ENCODE results near the gene PRICKLE4. TPM values are rescaled to one million over a fixed set of nuclear protein-coding genes. Genes with fewer than 3 reads are reported as not detected.
A peak's percentile ranks its signal among the peaks of the same experiment; 100 is the strongest.

The PRICKLE4 gene
- total and polyA plus RNA-seq, 2 experiments from 2014 or later, result 9.3 to 22.5 TPM

DNA sequence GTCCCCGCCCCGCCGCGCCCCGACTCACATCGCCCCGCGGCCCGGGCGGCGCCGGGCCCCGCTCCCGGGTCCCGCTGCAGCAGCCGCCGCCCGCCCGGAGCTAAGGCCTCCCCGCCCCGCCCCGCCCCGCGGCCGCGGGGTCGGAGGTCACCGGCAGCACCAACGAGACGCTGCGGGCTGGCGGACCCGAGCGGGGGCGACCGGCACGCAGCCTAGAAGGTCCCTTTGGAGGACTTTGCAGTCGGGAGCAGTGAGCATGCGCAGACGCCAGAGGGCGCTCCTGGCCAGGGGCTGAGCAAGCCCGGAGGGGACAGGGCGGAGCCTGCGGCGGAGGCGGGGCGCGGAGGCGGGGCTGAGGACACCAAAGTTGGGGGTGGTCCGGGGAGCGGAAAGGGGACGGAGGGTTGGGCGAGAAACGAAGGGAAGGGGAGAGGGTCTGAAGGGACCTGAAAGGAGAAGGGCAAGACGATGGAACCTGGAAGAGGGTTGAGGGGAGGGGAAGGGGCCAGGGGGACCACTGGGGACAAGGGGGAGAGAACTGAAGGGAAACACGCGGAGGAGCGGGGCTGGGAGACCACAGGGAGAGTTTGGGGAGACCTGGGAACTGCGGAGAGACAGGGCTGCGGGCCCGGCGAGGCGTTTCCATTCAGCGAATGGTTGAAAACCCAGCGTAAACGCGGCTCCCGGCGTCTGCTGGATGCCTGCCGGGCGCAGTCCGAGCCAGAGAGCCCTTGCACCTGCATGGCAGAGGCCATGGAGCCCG lies 613 bp upstream of the PRICKLE4 start, which contains the start of gene FRS3:
Gene FRS3 (minus strand): TSS at position 113 of the 763 bp plus-strand sequence. CDS start 2,913 bp downstream, outside the sequence.
- H3K36me3 ChIP-seq, result peaks cover 5% of the 10 kb centered on the region
- peak within 1 kb of the TSS; percentile 75 for H3K27ac ChIP-seq
- H3K27me3 ChIP-seq, result no peaks in the 10 kb centered on the region
- peak; percentile 97 for DNase-seq (ENCODE audit: low read depth in 1 of 2, low spot score in 1 of 2)
- peak within 1 kb of the TSS; percentile 68 for H3K4me3 ChIP-seq
- peaks cover 15% of the 10 kb centered on the region for H3K4me1 ChIP-seq (ENCODE audit: low read depth)
- no peaks in the 10 kb centered on the region for H3K9me3 ChIP-seq (ENCODE audit: low read depth)
- TF ChIP-seq, protein P1, sequence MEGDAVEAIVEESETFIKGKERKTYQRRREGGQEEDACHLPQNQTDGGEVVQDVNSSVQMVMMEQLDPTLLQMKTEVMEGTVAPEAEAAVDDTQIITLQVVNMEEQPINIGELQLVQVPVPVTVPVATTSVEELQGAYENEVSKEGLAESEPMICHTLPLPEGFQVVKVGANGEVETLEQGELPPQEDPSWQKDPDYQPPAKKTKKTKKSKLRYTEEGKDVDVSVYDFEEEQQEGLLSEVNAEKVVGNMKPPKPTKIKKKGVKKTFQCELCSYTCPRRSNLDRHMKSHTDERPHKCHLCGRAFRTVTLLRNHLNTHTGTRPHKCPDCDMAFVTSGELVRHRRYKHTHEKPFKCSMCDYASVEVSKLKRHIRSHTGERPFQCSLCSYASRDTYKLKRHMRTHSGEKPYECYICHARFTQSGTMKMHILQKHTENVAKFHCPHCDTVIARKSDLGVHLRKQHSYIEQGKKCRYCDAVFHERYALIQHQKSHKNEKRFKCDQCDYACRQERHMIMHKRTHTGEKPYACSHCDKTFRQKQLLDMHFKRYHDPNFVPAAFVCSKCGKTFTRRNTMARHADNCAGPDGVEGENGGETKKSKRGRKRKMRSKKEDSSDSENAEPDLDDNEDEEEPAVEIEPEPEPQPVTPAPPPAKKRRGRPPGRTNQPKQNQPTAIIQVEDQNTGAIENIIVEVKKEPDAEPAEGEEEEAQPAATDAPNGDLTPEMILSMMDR (IDR thresholded peaks at IDR 0.05; ENCODE audit: low read depth, low read length), result peak; percentile 87

DNA sequence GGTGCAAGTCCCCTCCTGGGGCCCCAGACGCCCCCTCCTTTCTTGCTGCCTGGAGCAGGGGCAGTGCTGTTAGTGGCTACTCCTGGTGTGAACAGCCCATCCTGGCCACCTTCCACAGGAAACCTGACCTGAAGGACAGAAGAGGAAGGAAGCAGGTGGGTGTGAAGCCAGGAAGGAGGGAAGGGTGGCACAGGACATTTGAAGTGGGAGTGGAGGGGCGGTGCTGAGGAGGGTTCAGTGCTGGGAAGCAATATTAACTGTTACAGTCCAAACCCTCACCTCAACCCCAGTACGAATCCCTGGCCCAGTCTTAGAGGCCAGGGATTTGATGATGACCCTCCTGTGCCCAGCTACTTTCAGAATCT lies 766 bp downstream of the PRICKLE4 start:
- Histone ChIP-seq H3K27me3 (no peaks in the 10 kb centered on the region), H3K4me3 (peak overlapping the region; percentile 68), H3K4me1 (ENCODE audit: low read depth) (peaks cover 26% of the 10 kb centered on the region), H3K27ac (peak overlapping the region; percentile 75), H3K36me3 (no peaks in the 10 kb centered on the region), H3K9me3 (ENCODE audit: low read depth) (no peaks in the 10 kb centered on the region)
- peak in 1 of 2 donors; percentile 12 for DNase-seq (ENCODE audit: low read depth in 1 of 2, low spot score in 1 of 2)
- TF ChIP-seq, protein P1 (IDR thresholded peaks at IDR 0.05; ENCODE audit: low read depth, low read length), result no peak

DNA sequence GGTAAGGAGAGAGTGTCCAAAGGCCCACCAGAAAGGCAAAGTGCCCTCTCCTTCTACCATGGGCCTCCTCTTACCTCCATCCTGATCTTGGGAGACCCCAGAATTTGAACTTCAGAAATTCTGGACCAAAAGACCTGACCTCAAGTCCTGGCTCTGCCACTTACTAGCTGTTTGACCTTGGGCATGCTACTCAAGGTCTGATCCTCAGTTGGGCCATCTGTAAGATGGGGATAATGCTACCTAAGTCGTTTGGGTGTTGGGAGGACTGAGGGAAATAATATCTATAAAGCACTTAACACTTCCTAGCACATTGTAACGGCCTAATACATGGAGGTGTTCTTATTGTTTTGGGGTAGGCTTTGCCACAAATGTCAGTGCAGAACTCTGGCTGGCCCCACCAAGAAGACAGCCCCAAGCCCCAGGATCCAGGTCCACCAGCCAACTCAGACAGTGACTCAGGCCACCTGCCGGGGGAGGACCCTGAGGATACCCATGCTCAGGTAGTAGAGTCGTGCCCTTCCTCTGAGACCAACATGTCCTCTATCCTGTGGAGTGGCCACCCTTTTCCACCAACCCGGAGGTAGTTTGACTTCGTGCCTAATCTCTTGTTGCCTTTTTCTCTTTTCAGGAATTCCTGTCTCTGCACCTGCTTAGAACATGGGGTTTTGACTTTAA lies 2.7 kb downstream of the PRICKLE4 start:
- no peak for DNase-seq (ENCODE audit: low read depth in 1 of 2, low spot score in 1 of 2)
- Histone ChIP-seq H3K27ac (no peak overlapping the region), H3K27me3 (no peaks in the 10 kb centered on the region), H3K36me3 (no peaks in the 10 kb centered on the region), H3K4me1 (ENCODE audit: low read depth) (peaks cover 26% of the 10 kb centered on the region), H3K9me3 (ENCODE audit: low read depth) (no peaks in the 10 kb centered on the region), H3K4me3 (no peak overlapping the region)
- TF ChIP-seq, protein P1 (IDR thresholded peaks at IDR 0.05; ENCODE audit: low read depth, low read length), result no peak

DNA sequence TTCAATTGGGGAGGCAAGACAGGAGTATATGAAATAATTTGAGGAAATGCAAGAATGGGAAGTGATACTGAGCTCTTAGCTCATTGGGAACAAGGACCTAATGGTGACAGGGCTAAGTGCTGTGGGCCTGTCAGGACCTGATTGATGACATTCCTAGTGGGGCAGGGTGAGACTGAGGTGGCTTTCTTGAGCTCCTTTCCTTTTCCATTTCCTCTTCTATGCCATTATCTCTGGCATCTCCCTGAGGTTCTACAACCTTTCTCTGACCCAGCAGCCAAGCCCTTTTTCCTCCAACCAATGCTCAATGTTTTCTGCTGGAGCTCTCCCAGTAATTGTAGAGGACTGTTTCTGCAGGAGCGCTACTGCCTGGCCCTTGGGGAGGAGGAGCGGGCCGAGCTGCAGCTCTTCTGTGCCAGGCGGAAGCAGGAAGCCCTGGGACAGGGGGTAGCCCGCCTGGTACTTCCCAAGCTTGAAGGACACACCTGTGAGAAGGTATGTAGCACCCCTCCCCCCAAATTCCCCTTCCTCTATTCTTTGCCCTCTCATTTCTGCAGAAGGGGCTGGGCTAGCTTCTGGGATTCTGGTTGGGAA lies 4.1 kb downstream of the PRICKLE4 start:
- Histone ChIP-seq H3K36me3 (no peaks in the 10 kb centered on the region), H3K27me3 (no peaks in the 10 kb centered on the region), H3K27ac (no peak overlapping the region), H3K4me3 (no peak overlapping the region), H3K4me1 (ENCODE audit: low read depth) (peaks cover 22% of the 10 kb centered on the region), H3K9me3 (ENCODE audit: low read depth) (no peaks in the 10 kb centered on the region)
- peak in 1 of 2 donors; percentile 49 for DNase-seq (ENCODE audit: low read depth in 1 of 2, low spot score in 1 of 2)
- TF ChIP-seq, protein P1 (IDR thresholded peaks at IDR 0.05; ENCODE audit: low read depth, low read length), result no peak

DNA sequence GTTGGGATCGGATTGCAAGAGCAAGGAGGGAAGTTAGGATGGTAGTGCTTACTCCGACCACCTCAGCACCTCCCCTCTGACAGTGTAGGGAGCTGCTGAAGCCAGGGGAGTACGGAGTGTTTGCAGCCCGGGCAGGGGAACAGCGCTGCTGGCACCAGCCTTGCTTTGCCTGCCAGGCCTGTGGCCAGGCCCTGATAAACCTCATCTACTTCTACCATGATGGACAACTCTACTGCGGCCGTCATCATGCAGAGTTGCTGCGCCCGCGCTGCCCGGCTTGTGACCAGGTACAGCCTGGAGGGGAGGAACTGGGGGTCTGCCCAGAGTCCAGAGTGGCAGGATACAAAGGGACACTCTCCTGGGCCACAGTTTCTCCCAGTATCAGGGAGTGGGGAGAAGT lies 4.7 kb downstream of the PRICKLE4 start:
- DNase-seq (ENCODE audit: low read depth in 1 of 2, low spot score in 1 of 2), result no peak
- no peak overlapping the region for H3K4me3 ChIP-seq
- H3K36me3 ChIP-seq, result no peaks in the 10 kb centered on the region
- H3K4me1 ChIP-seq (ENCODE audit: low read depth), result peaks cover 22% of the 10 kb centered on the region
- no peak overlapping the region for H3K27ac ChIP-seq
- no peaks in the 10 kb centered on the region for H3K27me3 ChIP-seq
- H3K9me3 ChIP-seq (ENCODE audit: low read depth), result no peaks in the 10 kb centered on the region
- TF ChIP-seq, protein P1 (IDR thresholded peaks at IDR 0.05; ENCODE audit: low read depth, low read length), result no peak
